GM19023 (cell line): Measurements from ENCODE around the gene PAPOLB.
"Not testable (repeated sequence)": the region's sequence is repeated elsewhere in the genome, so short reads cannot be mapped to it uniquely, and the experiment has no call there.

Experiments used
- ATAC-seq: cut with Tn5 transposase; IDR thresholded peaks from one replicate; pipeline ENCODE4 v1.9.1; 2021; ENCODE audit warnings: mild to moderate bottlenecking, moderate library complexity; ENCODE audit not compliant: unreplicated experiment

Gene PAPOLB

DNA sequence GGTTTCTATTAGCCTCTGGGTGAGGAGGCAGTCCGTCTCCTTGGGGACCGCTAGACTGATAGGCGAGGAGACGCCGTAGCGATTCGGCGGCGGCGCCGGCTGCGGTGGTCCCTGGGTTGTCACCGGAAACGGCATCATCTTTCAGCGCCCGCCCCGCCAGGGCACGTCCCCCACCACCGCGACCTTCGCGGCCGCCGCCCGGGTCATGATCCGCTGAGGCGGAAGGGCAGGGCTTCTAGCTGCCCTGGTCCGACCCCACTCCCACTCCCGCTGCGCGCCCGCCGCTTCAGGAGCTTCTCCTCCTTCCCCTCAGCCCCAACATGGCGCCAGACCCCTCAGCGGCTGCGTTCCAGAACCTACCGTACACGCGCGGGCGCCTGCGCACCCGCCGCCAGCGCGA, at the start of gene PAPOLB:
PAPOLB (minus strand) TSS at position 358 of the 400 bp plus-strand sequence; CDS start at position 138, 220 bp downstream.
- ATAC-seq: no peak

DNA sequence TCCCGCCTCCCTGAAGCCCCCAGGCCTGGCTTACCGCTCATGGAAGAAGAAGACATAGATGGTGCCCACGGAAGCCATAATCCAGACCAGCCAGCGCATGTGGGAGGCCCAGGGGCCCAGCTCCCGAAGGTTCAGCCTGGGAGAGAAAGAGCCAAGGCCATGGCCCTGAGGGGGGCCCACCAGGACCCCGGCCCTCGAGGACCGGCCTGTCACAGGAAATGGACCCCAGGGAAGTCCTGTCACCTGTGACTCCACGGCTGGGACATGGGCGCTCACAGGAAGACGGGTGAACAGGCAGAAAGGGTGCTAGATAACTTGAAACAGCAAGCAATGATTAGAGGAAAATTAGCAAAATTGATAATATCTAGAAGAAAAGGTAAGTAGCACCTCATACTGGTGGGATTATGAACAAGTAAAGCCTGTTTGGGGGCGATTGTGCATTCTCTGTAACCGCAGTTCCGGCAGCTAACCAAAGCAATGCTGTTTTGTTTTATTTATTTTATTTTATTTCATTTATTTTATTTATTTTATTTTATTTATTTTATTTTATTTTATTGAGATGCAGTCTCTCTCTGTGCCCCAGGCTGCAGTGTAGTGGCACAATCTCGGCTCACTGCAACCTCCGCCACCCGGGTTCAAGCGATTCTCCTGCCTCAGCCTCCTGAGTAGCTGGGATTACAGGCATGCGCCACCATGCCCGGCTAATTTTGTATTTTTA, 49.4 kb upstream of the PAPOLB start:
- ATAC-seq: no peak

DNA sequence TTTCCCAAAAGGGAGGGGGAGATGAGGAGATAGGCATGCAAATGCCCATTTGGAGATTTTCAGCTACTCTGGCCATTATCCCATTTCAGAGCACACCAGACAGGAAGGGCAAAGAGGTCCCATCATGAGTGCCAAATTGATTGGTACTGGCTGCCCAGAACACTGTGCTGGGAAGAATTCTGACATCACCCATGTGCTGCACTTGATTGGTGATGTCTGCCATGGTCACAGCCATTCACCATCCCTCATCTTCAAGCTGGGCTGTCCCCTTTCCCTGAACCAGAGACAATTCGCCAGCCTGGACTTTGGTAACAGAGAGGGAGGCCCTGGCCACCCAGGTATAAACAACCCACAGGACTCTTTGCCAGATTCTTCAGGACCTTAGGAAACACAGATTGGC, 44.9 kb upstream of the PAPOLB start:
- no peak for ATAC-seq

DNA sequence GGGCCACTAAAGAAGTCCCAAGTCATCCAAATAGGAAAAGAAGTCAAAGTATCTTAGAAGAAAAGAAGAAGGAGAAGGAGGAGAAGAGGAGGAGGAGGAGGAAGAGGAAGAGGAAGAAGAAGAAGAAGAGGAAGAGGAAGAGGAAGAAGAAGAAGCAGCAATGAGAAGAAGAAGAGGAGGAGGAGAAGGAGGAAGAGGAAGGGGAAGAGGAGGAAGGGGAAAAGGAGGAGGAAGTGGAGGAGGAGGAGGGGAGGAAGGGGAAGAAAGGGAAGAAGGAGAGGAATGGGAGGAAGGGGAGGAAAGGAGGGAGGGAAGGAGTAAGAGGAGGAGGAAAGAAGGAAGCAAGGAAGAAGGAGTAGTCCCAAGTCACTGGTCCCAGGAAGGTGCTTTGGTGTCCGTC, 43.3 kb upstream of the PAPOLB start:
- ATAC-seq: no peak

DNA sequence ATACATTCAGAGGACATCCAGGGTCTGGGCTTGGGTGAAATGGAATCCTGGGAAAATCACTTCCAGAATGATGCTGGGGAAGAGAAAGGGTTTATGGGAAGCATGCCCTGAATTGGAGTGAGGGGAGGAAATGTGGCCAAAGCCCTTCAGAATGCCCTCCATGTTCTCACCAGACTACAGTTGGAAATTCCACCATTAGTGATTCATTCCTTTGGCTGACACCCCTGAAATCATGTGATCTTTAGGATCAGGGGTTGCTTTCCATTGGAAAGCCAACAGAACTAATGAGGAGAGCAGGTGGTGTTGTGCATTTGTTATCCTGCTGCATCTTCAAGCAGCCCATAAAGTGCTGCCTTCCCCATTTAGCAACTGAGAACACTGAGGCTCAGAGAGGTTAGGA, 42.5 kb upstream of the PAPOLB start:
- ATAC-seq: no peak

DNA sequence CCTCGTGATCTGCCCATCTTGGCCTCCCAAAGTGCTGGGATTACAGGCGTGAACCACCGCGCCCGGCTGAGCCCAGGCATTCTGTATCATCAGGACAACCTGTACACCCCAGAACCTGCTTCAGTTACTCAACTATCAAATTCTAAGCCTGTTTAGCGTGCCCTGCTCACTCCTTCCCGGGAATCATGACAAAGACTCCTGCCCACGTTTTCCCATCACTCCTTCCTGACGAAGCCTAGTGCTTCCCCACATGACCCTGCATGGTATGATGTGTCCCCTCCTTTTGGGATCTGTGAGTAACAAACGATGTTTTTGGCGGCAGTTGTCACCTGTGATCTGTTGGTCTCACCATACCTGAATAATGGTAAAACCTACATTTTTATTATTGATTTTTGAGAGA, 33.9 kb upstream of the PAPOLB start:
- no peak for ATAC-seq

DNA sequence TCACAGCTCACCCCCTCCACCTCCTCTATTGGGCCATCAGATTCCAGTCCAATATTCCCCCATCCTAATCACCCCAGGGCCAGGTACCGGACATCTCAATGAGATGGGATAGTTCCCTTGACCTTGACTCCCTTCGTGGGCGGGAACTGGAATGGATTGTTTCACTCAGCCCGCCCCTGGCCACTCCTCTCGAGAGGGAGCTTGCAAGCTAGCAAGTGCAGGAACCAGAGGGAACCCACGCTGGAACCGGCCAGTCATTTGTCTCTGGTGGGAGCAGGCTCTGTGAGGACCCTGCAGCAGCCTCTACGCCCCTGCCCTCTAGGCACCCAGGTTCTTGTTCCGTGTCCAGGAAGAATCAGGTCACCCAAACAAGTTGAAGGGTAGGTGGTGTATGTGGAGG, 32.7 kb upstream of the PAPOLB start:
- no peak for ATAC-seq

DNA sequence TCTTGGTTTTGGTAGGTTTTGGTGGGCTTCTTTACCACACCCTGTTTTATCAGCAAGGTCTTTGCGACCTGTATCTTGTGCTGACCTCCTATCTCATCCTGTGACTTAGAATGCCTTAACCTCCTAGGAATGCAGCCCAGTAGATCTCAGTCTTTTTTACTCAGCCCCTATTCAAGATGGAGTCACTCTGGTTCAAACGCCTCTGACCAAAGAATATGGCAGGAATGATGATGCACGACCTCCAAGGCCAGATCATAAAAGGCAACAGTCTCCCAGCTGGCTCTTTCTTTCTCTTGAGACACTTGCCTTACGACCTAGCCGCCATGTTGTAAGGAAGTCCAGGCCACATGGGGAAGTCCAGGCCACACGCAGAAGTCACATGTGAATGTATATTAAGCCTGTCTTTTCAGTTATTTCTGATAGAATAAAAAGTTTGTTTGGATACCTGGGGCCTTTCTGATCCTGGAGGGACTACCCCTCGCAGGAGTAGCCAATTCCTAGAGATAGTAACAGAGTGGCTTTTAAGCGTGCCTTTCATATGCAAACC, 32.2 kb upstream of the PAPOLB start:
- no peak for ATAC-seq

DNA sequence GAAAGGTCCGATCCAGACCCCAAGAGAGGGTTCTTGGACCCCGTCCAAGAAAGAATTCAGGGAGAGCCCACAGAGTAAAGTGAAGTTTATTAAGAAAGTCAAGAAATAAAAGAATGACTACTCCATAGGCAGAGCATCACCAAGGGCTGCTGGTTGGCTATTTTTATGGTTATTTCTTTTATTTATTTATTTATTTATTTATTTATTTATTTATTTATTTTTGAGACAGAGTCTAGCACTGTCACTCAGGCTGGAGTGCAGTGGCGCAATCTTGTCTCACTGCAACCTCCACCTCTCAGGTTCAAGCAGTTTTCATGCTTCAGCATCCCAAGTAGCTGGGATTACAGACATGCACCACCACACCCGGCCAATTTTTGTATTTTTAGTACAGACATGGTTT, 31.4 kb upstream of the PAPOLB start:
- ATAC-seq: not testable (repeated sequence)

DNA sequence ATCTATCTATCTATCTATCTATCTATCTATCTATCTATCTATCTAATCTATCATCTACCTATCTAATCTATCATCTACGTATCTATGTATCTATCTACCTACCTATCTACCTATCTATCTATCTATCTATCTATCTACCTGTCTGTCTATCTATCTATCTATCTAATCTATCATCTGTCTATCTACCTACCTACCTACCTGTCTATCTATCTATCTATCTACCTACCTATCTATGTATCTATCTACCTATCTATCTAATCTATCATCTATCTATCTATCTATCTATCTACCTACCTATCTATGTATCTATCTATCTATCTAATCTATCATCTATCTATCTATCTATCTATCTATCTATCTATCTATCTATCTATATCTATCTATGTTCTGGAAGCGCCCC, 29.7 kb upstream of the PAPOLB start:
- not testable (repeated sequence) for ATAC-seq

DNA sequence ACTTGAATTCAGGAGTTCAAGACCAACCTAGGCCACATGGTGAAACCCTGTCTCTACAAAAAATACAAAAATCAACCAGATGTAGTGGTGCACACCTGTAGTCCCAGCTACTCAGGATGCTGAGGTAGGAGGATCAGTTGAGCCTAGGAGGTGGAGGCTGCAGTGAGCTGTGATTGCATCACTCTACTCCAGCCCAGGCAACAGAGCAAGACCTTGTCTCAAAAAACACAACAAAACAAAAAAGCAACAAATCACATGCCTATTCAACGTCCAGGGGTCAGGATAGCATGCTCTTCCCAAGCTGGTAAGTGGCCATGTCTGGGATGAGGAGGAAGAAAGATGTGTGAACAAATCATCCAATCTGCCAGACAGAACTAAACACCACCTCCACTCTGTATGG, 27.9 kb upstream of the PAPOLB start:
- ATAC-seq: no peak

DNA sequence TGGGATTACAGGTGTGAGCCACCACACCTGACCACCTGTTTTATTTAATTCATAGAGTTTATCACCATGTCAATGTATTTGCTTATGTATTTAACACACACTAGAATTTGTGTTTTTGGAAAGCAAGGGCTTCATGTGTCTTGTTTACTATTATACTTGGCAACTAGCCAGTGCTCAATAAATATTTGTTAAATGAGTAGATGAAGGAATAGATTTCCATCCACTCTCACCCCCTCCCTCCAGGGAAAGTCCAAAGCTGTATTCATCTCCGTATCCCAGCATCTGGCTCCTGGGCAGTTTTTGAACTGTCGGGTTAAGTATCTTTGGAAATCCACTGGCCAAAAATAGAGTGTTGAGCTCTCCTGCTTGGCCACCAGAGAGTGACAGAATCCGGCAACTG, 26.3 kb upstream of the PAPOLB start:
- no peak for ATAC-seq

DNA sequence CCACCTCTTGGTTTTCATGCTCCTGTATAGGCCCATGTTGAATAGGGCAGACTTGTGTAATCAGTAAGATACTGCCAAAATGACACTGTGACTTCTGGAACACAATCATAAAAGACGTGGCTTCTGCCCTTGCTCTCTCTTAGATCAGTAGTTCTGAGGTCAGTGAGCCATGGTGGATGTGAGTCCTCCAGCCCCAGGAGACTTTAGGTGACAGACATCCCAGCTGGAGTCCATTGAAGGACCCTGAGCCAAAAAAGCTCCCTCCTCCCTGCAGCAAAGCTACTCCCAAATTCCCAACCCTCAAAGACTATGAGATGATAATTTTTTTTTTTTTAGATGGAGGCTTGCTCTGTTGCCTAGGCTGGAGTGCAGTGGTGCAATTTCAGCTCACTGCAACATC, 24.8 kb upstream of the PAPOLB start:
- ATAC-seq: no peak

DNA sequence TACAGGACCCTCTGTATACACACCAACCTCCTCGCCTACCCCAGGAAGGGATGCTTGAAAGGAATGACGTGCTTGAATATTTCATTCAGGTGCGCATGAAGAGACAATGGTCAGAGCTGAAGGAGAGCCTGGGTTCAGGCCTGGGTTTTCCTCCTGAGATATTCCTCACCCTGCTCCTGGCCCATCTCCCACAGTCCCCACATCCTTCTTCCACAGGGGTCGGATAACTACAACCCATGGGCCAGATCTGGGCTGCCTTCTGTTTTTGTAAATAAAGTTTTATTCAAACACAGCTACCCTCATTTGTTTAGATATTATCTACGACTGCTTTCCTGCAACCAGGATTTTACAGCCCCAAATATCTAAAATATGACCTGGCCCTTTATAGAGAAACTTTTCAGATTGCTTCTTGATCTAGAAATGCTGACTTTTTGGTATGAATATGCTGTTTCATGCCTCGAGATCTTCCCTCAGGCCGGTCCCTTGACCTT, 23.5 kb upstream of the PAPOLB start:
- ATAC-seq: no peak

DNA sequence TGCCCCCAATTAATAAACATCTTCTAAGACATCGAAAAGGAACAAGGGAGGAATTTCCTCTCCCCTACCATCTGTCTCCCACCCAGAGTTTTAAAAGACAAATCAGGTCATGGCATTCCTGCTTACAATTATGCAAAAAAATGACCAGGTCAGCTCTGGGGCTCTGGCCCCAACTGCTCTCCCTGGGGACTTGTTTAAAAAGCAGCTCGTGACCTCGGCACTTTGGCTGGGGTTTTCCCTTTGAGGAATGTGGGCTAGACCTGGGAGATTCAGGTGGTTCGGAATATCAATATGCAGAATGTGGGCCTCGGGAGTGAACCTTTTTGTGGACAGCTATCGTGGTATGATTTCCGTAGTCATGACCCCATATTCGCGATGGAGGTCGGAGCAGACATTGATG, 22.3 kb upstream of the PAPOLB start:
- ATAC-seq: no peak

DNA sequence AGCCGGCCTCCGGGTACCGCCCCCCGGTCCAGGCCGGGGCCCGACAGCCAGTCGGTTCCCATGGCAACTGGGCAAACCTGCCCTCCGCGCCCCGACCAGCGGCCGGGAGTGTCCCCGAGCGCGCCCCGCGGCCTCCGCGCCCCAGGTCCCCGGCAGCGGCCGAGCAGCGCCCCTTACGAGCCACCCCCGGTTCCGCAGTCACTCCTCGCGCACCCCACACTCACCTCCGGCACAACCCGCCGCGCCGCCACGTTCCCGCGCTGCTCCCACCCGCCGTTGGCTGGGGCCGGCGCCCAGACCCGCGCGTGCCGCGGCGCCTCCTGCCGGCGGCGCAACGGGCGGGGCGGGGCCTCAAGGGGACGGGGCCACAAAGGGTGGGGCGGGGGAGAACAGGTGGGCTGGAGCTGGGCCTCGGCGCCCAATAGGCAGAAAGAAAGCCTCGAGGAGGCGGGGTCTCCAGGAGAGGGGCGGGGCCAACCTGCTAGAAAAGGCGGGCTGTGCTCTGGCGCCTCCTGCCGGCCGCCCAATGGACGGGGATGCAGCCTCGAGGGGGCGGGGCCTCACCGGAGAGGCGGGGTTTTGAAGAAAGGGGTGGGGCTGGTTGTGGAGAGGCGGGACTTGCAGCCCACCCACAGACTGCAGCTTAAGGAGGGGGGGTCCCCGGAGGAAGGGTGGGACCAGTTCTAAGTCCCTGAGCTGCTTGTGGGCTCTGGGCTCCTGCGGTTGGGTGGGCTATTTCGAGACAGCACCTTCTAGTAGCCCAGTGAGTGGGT, 21.7 kb upstream of the PAPOLB start, which contains the start of gene RADIL:
RADIL (minus strand) TSS at position 345 of the 773 bp plus-strand sequence. CDS start 5,577 bp downstream, outside the sequence.
- peak; percentile 52 for ATAC-seq

DNA sequence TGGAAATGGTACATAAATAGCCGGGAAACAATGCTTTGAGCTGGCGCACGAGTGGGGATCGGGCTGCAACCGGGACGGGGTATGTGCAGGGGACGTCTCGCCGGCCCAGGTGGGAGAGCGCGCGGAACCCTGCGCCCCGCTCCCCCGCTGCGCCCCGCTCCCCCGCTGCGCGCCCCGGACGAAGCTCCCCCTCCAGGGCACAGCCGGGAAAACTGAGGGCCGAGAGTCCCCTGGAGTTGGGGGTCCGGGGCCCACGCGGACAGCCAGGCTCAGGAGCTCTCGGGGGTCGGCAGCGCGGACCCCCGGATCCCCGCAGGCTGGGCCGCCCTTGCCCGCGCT, 21.2 kb upstream of the PAPOLB start:
- no peak for ATAC-seq

DNA sequence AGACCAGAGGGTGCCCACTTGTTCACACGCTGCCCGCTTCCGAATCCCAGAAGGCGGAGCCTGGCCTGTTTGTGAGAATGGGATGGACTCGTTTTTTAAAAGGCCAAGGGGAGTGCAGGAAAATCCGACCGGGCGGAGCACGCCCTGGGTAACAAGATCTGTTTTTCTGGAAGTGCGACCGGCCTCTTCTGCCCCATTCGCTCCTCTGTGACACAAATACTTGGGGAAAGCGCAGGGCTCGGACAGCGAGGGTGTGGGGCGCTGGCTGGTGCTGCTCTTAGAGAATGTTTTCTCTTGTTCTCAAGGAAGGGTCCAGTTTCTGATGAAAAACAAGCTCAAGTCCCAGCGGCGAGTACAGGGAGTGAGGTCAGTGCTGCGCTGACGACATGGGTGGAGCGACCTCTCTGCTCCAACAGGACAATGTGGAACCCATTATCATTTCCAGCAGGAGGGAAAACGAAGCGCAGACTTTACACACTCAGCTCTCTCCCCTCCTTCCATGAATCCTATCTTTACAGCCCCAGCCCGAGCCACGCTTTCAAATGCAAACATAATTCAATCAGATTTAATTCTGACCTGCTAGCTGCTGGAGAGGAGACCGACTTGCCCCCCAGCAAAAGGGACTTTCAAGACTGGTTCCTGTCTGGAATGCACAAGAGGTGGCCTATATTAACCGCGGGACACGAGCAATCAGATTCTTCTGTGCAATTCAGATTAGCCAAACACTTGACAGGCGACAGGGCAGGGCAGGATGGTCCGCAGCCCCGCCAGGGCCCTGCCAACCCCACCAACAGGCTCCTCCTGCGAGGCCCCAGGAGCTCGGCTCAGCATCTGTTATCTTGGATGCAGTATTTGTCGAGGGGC, 20.6 kb upstream of the PAPOLB start:
- no peak for ATAC-seq

DNA sequence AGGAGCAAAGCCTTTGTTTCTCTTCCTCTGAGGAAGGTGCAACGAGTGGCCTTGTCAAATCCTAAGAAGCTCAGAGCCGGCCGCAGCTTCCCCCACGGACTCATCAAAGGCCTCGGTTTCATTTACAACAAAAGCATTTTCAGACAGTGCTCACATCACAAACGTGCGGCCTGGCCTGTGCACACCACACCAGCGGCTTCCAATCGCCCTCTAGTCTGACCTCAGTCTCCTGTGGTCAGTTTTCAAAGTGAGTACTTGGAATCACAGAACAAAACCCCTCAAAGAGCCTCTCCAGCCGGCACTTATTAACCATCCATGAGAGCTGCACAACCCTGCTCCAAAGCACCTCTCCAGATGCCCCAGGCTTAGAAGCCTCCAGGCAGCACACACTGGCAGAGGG, 18.4 kb upstream of the PAPOLB start:
- ATAC-seq: no peak

DNA sequence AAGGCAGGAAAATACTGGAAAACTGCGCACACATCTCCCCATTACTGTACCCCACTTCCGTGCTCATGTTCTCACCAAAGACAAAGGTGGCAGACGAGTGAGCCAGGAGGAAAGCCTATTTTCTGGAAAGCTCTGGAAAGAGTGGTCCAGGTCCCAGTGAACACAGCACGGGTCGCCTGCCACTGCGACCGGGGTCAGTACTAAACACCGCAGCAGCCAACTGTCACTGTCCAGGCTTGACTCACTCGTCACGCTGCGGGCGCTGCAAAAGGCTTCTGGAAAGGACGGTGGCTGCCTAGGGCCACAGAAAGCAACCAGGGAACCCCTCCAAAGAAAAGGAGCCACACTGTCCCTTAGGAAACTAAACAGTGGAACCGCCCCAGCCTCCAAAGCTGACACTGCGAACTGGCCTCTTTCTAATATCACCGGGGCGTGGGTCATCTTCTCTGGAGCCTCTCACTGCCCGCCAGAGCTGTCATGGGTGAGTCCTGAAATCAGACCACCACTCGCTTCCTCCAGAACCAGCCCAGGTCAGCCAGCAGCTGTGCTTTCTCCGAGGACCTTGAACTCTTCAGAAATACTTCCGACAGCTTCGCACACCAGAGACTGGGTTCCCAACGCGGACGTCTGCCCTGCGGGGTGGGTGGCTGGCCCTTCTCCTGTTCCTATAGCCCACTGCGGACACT, 17.7 kb upstream of the PAPOLB start:
- ATAC-seq: no peak
